Measurements from ENCODE around the gene NPHP4. TPM values are rescaled to one million over a fixed set of nuclear protein-coding genes. Genes with fewer than 3 reads are reported as not detected.

NPHP4 gene
- polyA plus RNA-seq, 4 donors, result 1.4 to 10.0 (median 2.8) TPM

- H3K36me3 ChIP-seq (ENCODE audit: control insufficient read depth in 3 of 3, insufficient read depth in 2 of 3, low read depth in 1 of 3, low read length in 3 of 3), result peaks cover 0 to 2% (median 0%) of the 10 kb centered on the region in 3 donors
- H3K4me3 ChIP-seq (ENCODE audit: low read depth in 1 of 3, low read length in 3 of 3), result peak overlapping the region; percentile 56 to 68 (median 63)
- H3K9me3 ChIP-seq (ENCODE audit: control insufficient read depth in 2 of 2, insufficient read depth in 1 of 2, low read depth in 1 of 2, low read length in 1 of 2), result no peaks in the 10 kb centered on the region
- peaks cover 0 to 11% (median 4%) of the 10 kb centered on the region in 3 donors for H3K4me1 ChIP-seq (ENCODE audit: control insufficient read depth in 3 of 3, insufficient read depth in 2 of 3, low read depth in 1 of 3, low read length in 2 of 3)
- WGBS, 3 donors, result 0 to 1% (median 1%) methylated on average over 38 to 60 of the region's 60 CpGs
- FAIRE-seq (no peak), DNase-seq (peak; percentile 21 to 58)
- H3K27ac ChIP-seq (ENCODE audit: low read depth in 1 of 3, low read length in 2 of 3), result peak overlapping the region in 1 of 3 donors; percentile 93
- peaks cover 0 to 15% (median 0%) of the 10 kb centered on the region in 3 donors for H3K27me3 ChIP-seq (ENCODE audit: control insufficient read depth in 3 of 3, insufficient read depth in 3 of 3, low read length in 3 of 3)
Measured at GRCh38 chr1:5991381-5992025, 722 bp downstream of the NPHP4 start.

- Histone ChIP-seq H3K27ac (ENCODE audit: low read depth in 1 of 3, low read length in 2 of 3) (no peak overlapping the region), H3K9me3 (ENCODE audit: control insufficient read depth in 2 of 2, insufficient read depth in 1 of 2, low read depth in 1 of 2, low read length in 1 of 2) (no peaks in the 10 kb centered on the region), H3K4me3 (ENCODE audit: low read depth in 1 of 3, low read length in 3 of 3) (peak overlapping the region in 2 of 3 donors; percentile 56 to 68), H3K36me3 (ENCODE audit: control insufficient read depth in 3 of 3, insufficient read depth in 2 of 3, low read depth in 1 of 3, low read length in 3 of 3) (peaks cover 0 to 5% (median 0%) of the 10 kb centered on the region in 3 donors), H3K4me1 (ENCODE audit: control insufficient read depth in 3 of 3, insufficient read depth in 2 of 3, low read depth in 1 of 3, low read length in 2 of 3) (peaks cover 0 to 11% (median 4%) of the 10 kb centered on the region in 3 donors), H3K27me3 (ENCODE audit: control insufficient read depth in 3 of 3, insufficient read depth in 3 of 3, low read length in 3 of 3) (peaks cover 0 to 15% (median 0%) of the 10 kb centered on the region in 3 donors)
- FAIRE-seq (no peak), DNase-seq (no peak)
- WGBS, 3 donors, result 54 to 61% (median 54%) methylated on average over 10 of the region's 10 CpGs
Measured at GRCh38 chr1:5990913-5991312, 1.3 kb downstream of the NPHP4 start.

- Histone ChIP-seq H3K4me1 (ENCODE audit: control insufficient read depth in 3 of 3, insufficient read depth in 2 of 3, low read depth in 1 of 3, low read length in 2 of 3) (peaks cover 0 to 11% (median 4%) of the 10 kb centered on the region in 3 donors), H3K36me3 (ENCODE audit: control insufficient read depth in 3 of 3, insufficient read depth in 2 of 3, low read depth in 1 of 3, low read length in 3 of 3) (peaks cover 0 to 10% (median 0%) of the 10 kb centered on the region in 3 donors), H3K27me3 (ENCODE audit: control insufficient read depth in 3 of 3, insufficient read depth in 3 of 3, low read length in 3 of 3) (peaks cover 0 to 15% (median 0%) of the 10 kb centered on the region in 3 donors), H3K27ac (ENCODE audit: low read depth in 1 of 3, low read length in 2 of 3) (no peak overlapping the region), H3K4me3 (ENCODE audit: low read depth in 1 of 3, low read length in 3 of 3) (no peak overlapping the region), H3K9me3 (ENCODE audit: control insufficient read depth in 2 of 2, insufficient read depth in 1 of 2, low read depth in 1 of 2, low read length in 1 of 2) (no peaks in the 10 kb centered on the region)
- no peak for DNase-seq
- WGBS, 3 donors, result 92 to 95% (median 95%) methylated on average over 14 to 18 of the region's 18 CpGs
- FAIRE-seq, result no peak
Measured at GRCh38 chr1:5989731-5990271, 2.4 kb downstream of the NPHP4 start.

- DNase-seq, result no peak
- H3K9me3 ChIP-seq (ENCODE audit: control insufficient read depth in 2 of 2, insufficient read depth in 1 of 2, low read depth in 1 of 2, low read length in 1 of 2), result no peaks in the 10 kb centered on the region
- H3K4me1 ChIP-seq (ENCODE audit: control insufficient read depth in 3 of 3, insufficient read depth in 2 of 3, low read depth in 1 of 3, low read length in 2 of 3), result peaks cover 0 to 11% (median 4%) of the 10 kb centered on the region in 3 donors
- no peak overlapping the region for H3K27ac ChIP-seq (ENCODE audit: low read depth in 1 of 3, low read length in 2 of 3)
- H3K36me3 ChIP-seq (ENCODE audit: control insufficient read depth in 3 of 3, insufficient read depth in 2 of 3, low read depth in 1 of 3, low read length in 3 of 3), result peaks cover 0 to 12% (median 0%) of the 10 kb centered on the region in 3 donors
- no peak for FAIRE-seq
- WGBS, 3 donors, result 94 to 97% (median 96%) methylated on average over 5 of the region's 5 CpGs
- peaks cover 0 to 14% (median 0%) of the 10 kb centered on the region in 3 donors for H3K27me3 ChIP-seq (ENCODE audit: control insufficient read depth in 3 of 3, insufficient read depth in 3 of 3, low read length in 3 of 3)
- H3K4me3 ChIP-seq (ENCODE audit: low read depth in 1 of 3, low read length in 3 of 3), result no peak overlapping the region
Measured at GRCh38 chr1:5989286-5989605, 3.0 kb downstream of the NPHP4 start.

DNA sequence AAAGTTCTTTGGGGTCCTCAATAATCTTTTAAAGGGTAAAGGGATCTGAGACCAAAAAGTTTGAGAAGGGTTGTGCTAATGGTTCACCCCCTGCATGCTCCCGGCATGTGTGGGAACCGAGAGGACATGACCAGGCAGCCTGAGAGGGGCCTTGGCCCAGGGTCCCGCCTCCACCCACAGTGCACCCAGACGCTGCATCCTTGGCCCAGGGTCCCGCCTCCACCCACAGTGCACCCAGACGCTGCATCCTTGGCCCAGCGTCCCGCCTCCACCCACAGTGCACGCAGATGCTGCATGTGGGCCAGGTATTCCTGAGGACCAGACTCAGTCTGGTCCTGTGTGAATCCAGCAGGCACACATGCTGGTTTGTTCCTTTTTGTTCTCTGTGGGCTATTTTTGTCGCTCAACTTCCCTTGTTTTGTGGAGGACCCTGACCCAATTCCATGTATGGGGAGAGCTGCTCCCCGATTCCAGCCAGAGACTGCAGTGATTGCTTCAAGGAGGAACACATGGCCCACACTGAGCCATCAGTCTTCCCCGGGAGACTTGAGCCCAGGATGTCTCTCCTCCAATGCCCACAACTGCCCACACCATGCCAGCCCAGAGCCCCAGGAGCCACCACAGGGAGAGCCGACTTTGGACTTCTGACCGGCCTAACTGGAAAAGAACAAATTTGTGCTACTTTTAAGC lies 3.5 kb downstream of the NPHP4 start:
- WGBS, 3 donors, result 93 to 97% (median 94%) methylated on average over 14 of the region's 14 CpGs
- no peak overlapping the region for H3K4me3 ChIP-seq (ENCODE audit: low read depth in 1 of 3, low read length in 3 of 3)
- H3K27ac ChIP-seq (ENCODE audit: low read depth in 1 of 3, low read length in 2 of 3), result no peak overlapping the region

DNA sequence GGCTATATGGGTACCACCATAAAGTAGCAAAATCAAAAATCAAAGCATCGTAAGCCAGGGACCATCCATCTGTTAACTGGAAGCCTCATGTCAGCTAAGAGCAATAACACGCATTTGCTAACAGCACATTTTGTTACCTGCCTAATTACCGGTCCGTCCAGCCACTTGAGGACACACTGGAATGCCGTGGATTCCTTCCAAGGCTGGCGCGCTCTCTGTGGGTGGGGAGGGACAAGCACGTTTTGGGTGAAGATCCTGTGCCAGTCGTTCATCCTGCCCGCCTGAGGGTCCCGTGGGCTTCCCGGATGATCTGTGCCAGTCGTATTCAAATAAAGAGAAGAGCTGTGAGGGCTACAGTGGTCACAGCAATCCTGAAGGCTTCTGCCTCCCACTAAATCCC lies 6.2 kb downstream of the NPHP4 start:
- H3K27ac ChIP-seq (ENCODE audit: low read depth in 1 of 3, low read length in 2 of 3), result no peak overlapping the region
- no peak for DNase-seq
- H3K27me3 ChIP-seq (ENCODE audit: control insufficient read depth in 3 of 3, insufficient read depth in 3 of 3, low read length in 3 of 3), result no peaks in the 10 kb centered on the region
- WGBS, 3 donors, result 91 to 95% (median 94%) methylated on average over 13 of the region's 13 CpGs
- H3K4me3 ChIP-seq (ENCODE audit: low read depth in 1 of 3, low read length in 3 of 3), result no peak overlapping the region
- no peak for FAIRE-seq
- no peaks in the 10 kb centered on the region for H3K9me3 ChIP-seq (ENCODE audit: control insufficient read depth in 2 of 2, insufficient read depth in 1 of 2, low read depth in 1 of 2, low read length in 1 of 2)
- peaks cover 0 to 12% (median 2%) of the 10 kb centered on the region in 3 donors for H3K36me3 ChIP-seq (ENCODE audit: control insufficient read depth in 3 of 3, insufficient read depth in 2 of 3, low read depth in 1 of 3, low read length in 3 of 3)
- H3K4me1 ChIP-seq (ENCODE audit: control insufficient read depth in 3 of 3, insufficient read depth in 2 of 3, low read depth in 1 of 3, low read length in 2 of 3), result peaks cover 0 to 4% (median 0%) of the 10 kb centered on the region in 3 donors

More for the DNA sequence above, 3.5 kb downstream of the NPHP4 start:
- no peak for DNase-seq
- H3K9me3 ChIP-seq (ENCODE audit: control insufficient read depth in 2 of 2, insufficient read depth in 1 of 2, low read depth in 1 of 2, low read length in 1 of 2), result no peaks in the 10 kb centered on the region
- FAIRE-seq, result no peak
- peaks cover 0 to 10% (median 2%) of the 10 kb centered on the region in 3 donors for H3K4me1 ChIP-seq (ENCODE audit: control insufficient read depth in 3 of 3, insufficient read depth in 2 of 3, low read depth in 1 of 3, low read length in 2 of 3)
- H3K27me3 ChIP-seq (ENCODE audit: control insufficient read depth in 3 of 3, insufficient read depth in 3 of 3, low read length in 3 of 3), result peaks cover 0 to 9% (median 0%) of the 10 kb centered on the region in 3 donors
- H3K36me3 ChIP-seq (ENCODE audit: control insufficient read depth in 3 of 3, insufficient read depth in 2 of 3, low read depth in 1 of 3, low read length in 3 of 3), result peaks cover 0 to 12% (median 0%) of the 10 kb centered on the region in 3 donors

GRCh38 chr1:5985250-5985649 lies 7.0 kb downstream of the NPHP4 start:
- no peaks in the 10 kb centered on the region for H3K27me3 ChIP-seq (ENCODE audit: control insufficient read depth in 3 of 3, insufficient read depth in 3 of 3, low read length in 3 of 3)
- H3K9me3 ChIP-seq (ENCODE audit: control insufficient read depth in 2 of 2, insufficient read depth in 1 of 2, low read depth in 1 of 2, low read length in 1 of 2), result no peaks in the 10 kb centered on the region
- 87 to 96% (median 88%) methylated on average over 11 of the region's 11 CpGs for WGBS, 3 donors
- H3K27ac ChIP-seq (ENCODE audit: low read depth in 1 of 3, low read length in 2 of 3), result no peak overlapping the region
- FAIRE-seq (no peak), DNase-seq (no peak)
- no peaks in the 10 kb centered on the region for H3K4me1 ChIP-seq (ENCODE audit: control insufficient read depth in 3 of 3, insufficient read depth in 2 of 3, low read depth in 1 of 3, low read length in 2 of 3)
- peaks cover 0 to 12% (median 2%) of the 10 kb centered on the region in 3 donors for H3K36me3 ChIP-seq (ENCODE audit: control insufficient read depth in 3 of 3, insufficient read depth in 2 of 3, low read depth in 1 of 3, low read length in 3 of 3)
- H3K4me3 ChIP-seq (ENCODE audit: low read depth in 1 of 3, low read length in 3 of 3), result no peak overlapping the region

DNA sequence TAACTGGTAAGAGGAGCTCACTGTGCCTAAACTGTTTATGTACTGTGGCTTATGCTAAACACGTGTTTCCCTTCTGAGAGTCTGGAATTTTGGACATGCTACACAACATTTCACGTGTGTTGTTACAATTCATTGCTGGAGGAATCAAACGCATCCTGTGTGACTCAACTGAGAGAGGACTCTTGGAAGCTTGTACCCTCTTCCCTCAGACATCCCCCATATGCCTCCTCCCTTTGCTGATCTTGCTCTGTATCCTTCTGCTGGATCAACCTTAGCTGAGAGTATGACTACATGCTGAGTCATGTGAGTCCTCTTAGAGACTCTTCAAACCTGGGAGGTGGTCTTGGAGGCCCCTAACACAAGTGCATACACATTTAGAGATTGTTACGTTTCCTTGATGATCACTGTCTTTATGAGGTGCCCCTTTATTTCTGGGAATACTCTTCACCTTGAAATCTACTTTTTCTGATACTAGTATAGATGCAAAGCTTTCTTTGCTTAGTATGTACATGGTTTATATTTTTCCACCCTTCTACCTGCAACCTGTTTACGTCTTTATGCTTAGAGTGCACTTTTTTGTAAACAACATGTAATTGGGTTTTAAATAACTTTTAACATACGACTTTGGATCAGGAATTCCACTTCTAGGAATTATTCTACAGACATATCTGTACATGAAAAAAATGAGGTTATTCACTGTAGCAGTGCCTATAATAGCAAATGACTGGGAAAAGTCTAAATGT lies 8.7 kb downstream of the NPHP4 start:
- FAIRE-seq (no peak), DNase-seq (no peak)
- Histone ChIP-seq H3K27ac (ENCODE audit: low read depth in 1 of 3, low read length in 2 of 3) (no peak overlapping the region), H3K4me1 (ENCODE audit: control insufficient read depth in 3 of 3, insufficient read depth in 2 of 3, low read depth in 1 of 3, low read length in 2 of 3) (no peaks in the 10 kb centered on the region), H3K4me3 (ENCODE audit: low read depth in 1 of 3, low read length in 3 of 3) (no peak overlapping the region), H3K36me3 (ENCODE audit: control insufficient read depth in 3 of 3, insufficient read depth in 2 of 3, low read depth in 1 of 3, low read length in 3 of 3) (peaks cover 0 to 13% (median 2%) of the 10 kb centered on the region in 3 donors), H3K9me3 (ENCODE audit: control insufficient read depth in 2 of 2, insufficient read depth in 1 of 2, low read depth in 1 of 2, low read length in 1 of 2) (no peaks in the 10 kb centered on the region), H3K27me3 (ENCODE audit: control insufficient read depth in 3 of 3, insufficient read depth in 3 of 3, low read length in 3 of 3) (no peaks in the 10 kb centered on the region)
- WGBS, 3 donors, result 81 to 94% (median 87%) methylated on average over 6 of the region's 6 CpGs

Data from small intestine (tissue), 7 donors.